Stimulated activated CD4-positive, alpha-beta T cell treated with anti-CD3 and anti-CD28 coated beads, TNF-alpha, amount 100 ng/mL, for 1 hour (primary cell): ENCODE data around the gene ST7.
"Not testable (repeated sequence)": the region's sequence is repeated elsewhere in the genome, so short reads cannot be mapped to it uniquely, and the experiment has no call there.

Experiments used
- DNase-seq, 3 donors: peaks; one replicate each; pipeline ENCODE4 v3.0.0-alpha.2; 2020; ENCODE audit warnings: low read depth in 3 of 3, low spot score in 1 of 3

Gene ST7

GRCh38 chr7:117090791-117091190 lies 137.5 kb downstream of the ST7 start:
- no peak for DNase-seq

- DNase-seq = no peak
These were observed 138.4 kb downstream of the ST7 start for GRCh38 chr7:117091721-117092120.

GRCh38 chr7:117092785-117093184 lies 139.5 kb downstream of the ST7 start:
- no peak for DNase-seq

- no peak for DNase-seq
These were observed 141.2 kb downstream of the ST7 start for GRCh38 chr7:117094457-117094856.

GRCh38 chr7:117095055-117095454 lies 141.8 kb downstream of the ST7 start:
- DNase-seq = no peak

GRCh38 chr7:117096330-117096729 lies 143.0 kb downstream of the ST7 start:
- no peak for DNase-seq

- DNase-seq = no peak
These were observed 143.6 kb downstream of the ST7 start for GRCh38 chr7:117096942-117097341.

GRCh38 chr7:117097860-117098259 lies 144.6 kb downstream of the ST7 start:
- no peak for DNase-seq

- no peak for DNase-seq
These were observed 145.2 kb downstream of the ST7 start for GRCh38 chr7:117098457-117098856.

GRCh38 chr7:117101026-117101425 lies 147.7 kb downstream of the ST7 start:
- DNase-seq = no peak

- DNase-seq = peak in 1 of 3 donors; percentile 25
These were observed 157.4 kb downstream of the ST7 start for GRCh38 chr7:117110480-117111315.

GRCh38 chr7:117111535-117111934 lies 158.2 kb downstream of the ST7 start:
- DNase-seq = no peak

- DNase-seq = no peak
These were observed 159.3 kb downstream of the ST7 start for GRCh38 chr7:117112640-117113039.

- DNase-seq = no peak
These were observed 160.6 kb downstream of the ST7 start for GRCh38 chr7:117113871-117114270.

- DNase-seq = no peak
These were observed 161.0 kb downstream of the ST7 start for GRCh38 chr7:117114272-117114671.

GRCh38 chr7:117116211-117116610 lies 162.9 kb downstream of the ST7 start:
- no peak for DNase-seq

- no peak for DNase-seq
These were observed 163.9 kb downstream of the ST7 start for GRCh38 chr7:117117172-117117571.

GRCh38 chr7:117118579-117119180 lies 165.4 kb downstream of the ST7 start:
- no peak for DNase-seq

- peak; percentile 40 to 66 (median 52) for DNase-seq
These were observed 166.1 kb downstream of the ST7 start for GRCh38 chr7:117119192-117119924.

GRCh38 chr7:117120321-117120720 lies 167.0 kb downstream of the ST7 start:
- not testable (repeated sequence) for DNase-seq

GRCh38 chr7:117122036-117122435 lies 168.7 kb downstream of the ST7 start:
- not testable (repeated sequence) for DNase-seq

- DNase-seq = no peak
These were observed 169.2 kb downstream of the ST7 start for GRCh38 chr7:117122536-117122935.
